CD4-positive, alpha-beta T cell (primary cell): Measurements from ENCODE around the gene CUEDC1. TPM values are rescaled to one million over a fixed set of nuclear protein-coding genes. Genes with fewer than 3 reads are reported as not detected.

Experiments
- ATAC-seq: fragments of 200-7000 bp; cut with Tn5 transposase; one replicate; pipeline ENCODE4 v1.10.0; 2022; ENCODE audit warnings: mild to moderate bottlenecking; ENCODE audit not compliant: poor library complexity
- CTCF ChIA-PET: fragments of 350-600 bp; sonication (Branson Sonifier 250); formaldehyde crosslinking; loops from one replicate; lab custom pipeline; 2021; ENCODE audit warnings: antibody characterized with exemption, inconsistent platforms; lab: Charles Lee
- POLR2A ChIA-PET: fragments of 350-600 bp; sonication (Branson Sonifier 250); formaldehyde crosslinking; loops from one replicate; lab custom pipeline; 2021; ENCODE audit warnings: antibody characterized with exemption, inconsistent platforms; lab: Charles Lee
- DNase-seq, 14 experiments: peaks; one replicate each; pipeline ENCODE4 v3.0.0-alpha.2; 2013 to 2020; ENCODE audit warnings: mixed read lengths in 2 of 14
- H3K27ac ChIP-seq, 2 donors: one replicate each; pipeline versions ENCODE4 v1.5.1 to v1.7.0; 2013; ENCODE audit warnings: low read length in 2 of 2, low read depth in 1 of 2, mild to moderate bottlenecking in 1 of 2
- H3K27me3 ChIP-seq, 2 experiments: 1 replicate in 1 of 2; 2 replicates in 1 of 2; pipeline versions ENCODE4 v1.6.1 to v1.7.0; 2013; ENCODE audit warnings: low read length in 2 of 2, control low read depth in 1 of 2, mild to moderate bottlenecking in 1 of 2, moderate library complexity in 1 of 2; ENCODE audit not compliant: insufficient read depth in 2 of 2, control insufficient read depth in 1 of 2
- H3K36me3 ChIP-seq: one replicate; pipeline ENCODE4 v1.6.1; 2013; ENCODE audit warnings: low read length, control low read depth; ENCODE audit not compliant: insufficient read depth
- H3K4me1 ChIP-seq: one replicate; pipeline ENCODE4 v1.6.1; 2013; ENCODE audit warnings: low read length, control low read depth; ENCODE audit not compliant: insufficient read depth
- H3K4me3 ChIP-seq: one replicate; pipeline ENCODE4 v1.5.1; 2013; ENCODE audit warnings: mild to moderate bottlenecking, low read length, moderate library complexity
- H3K9me3 ChIP-seq, 2 experiments: 1 replicate in 1 of 2; 2 replicates in 1 of 2; pipeline versions ENCODE4 v1.6.1 to v1.7.0; 2013; ENCODE audit warnings: low read length in 2 of 2, mild to moderate bottlenecking in 2 of 2, control low read depth in 1 of 2, moderate library complexity in 1 of 2; ENCODE audit not compliant: control insufficient read depth in 1 of 2, insufficient read depth in 1 of 2
- H3K27ac Mint-ChIP-seq: one replicate; pipeline ENCODE4 v1.8.0; 2020; ENCODE audit warnings: mixed read lengths
- H3K27me3 Mint-ChIP-seq: one replicate; pipeline ENCODE4 v1.8.0; 2021; ENCODE audit warnings: mixed read lengths
- H3K36me3 Mint-ChIP-seq: one replicate; pipeline ENCODE4 v1.8.0; 2021; ENCODE audit warnings: low read depth, mixed read lengths
- H3K4me1 Mint-ChIP-seq: one replicate; pipeline ENCODE4 v1.8.0; 2021; ENCODE audit warnings: low read depth, mixed read lengths
- H3K4me3 Mint-ChIP-seq: one replicate; pipeline ENCODE4 v1.8.0; 2020; ENCODE audit warnings: mild to moderate bottlenecking, mixed read lengths
- H3K9me3 Mint-ChIP-seq: one replicate; pipeline ENCODE4 v1.8.0; 2020; ENCODE audit warnings: mixed read lengths
- intact Hi-C, 2 experiments: fragments of 100-400 bp; cut with DNase I in 1 of 2; cut with micrococcal nuclease in 1 of 2; formaldehyde crosslinking; loops; one replicate each; pipeline versions ENCODE4 v1.15.1 to v1.9.0; 2023 to 2025; cut with DNase I, micrococcal nuclease
- total RNA-seq, 174 experiments: library from RNA in 2 of 174; stranded (reverse) in 2 of 174; gene quantifications; one replicate each; pipeline ENCODE4 v1.2.3 and lab custom pipeline; 2021 to 2026
- TF ChIP-seq, protein P1 (sequence below): fragments of 200-600 bp; IDR thresholded peaks from one replicate; pipeline ENCODE4 v1.8.0; 2022; ENCODE audit warnings: antibody characterized with exemption, mild to moderate bottlenecking

The CUEDC1 gene
- total RNA-seq, 2 experiments from 2014 or later = 0.41 to 1.0 TPM

DNA sequence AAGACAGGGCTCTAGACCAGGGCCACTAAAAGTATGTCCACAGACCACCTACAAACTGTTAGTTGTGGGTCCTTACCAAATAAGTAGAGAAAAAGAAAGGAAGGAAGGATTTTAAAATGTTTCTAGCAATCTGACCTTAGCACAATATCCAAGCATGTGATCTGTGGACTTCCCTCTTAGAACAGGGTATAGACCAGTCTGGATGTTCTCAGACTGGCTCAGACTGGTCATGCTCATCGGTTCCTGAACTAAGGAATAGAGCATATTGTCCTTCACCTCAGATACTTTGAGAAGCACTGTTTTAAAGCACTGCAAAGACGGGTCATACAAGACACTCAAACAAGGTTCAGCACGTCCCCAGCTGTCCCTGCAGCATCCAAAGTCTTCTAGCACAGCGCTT lies 25.8 kb downstream of the CUEDC1 start:
- TF ChIP-seq, protein P1, sequence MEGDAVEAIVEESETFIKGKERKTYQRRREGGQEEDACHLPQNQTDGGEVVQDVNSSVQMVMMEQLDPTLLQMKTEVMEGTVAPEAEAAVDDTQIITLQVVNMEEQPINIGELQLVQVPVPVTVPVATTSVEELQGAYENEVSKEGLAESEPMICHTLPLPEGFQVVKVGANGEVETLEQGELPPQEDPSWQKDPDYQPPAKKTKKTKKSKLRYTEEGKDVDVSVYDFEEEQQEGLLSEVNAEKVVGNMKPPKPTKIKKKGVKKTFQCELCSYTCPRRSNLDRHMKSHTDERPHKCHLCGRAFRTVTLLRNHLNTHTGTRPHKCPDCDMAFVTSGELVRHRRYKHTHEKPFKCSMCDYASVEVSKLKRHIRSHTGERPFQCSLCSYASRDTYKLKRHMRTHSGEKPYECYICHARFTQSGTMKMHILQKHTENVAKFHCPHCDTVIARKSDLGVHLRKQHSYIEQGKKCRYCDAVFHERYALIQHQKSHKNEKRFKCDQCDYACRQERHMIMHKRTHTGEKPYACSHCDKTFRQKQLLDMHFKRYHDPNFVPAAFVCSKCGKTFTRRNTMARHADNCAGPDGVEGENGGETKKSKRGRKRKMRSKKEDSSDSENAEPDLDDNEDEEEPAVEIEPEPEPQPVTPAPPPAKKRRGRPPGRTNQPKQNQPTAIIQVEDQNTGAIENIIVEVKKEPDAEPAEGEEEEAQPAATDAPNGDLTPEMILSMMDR = no peak
- Histone ChIP-seq H3K36me3 (no peaks in the 10 kb centered on the region), H3K4me1 (no peaks in the 10 kb centered on the region), H3K27ac (no peak overlapping the region), H3K27me3 (peaks cover 5 to 11% of the 10 kb centered on the region in 2 experiments), H3K4me3 (no peak overlapping the region), H3K9me3 (no peaks in the 10 kb centered on the region)
- ChIA-PET CTCF (no interaction called here), POLR2A (no interaction called here)
- intact Hi-C loops = no loop called here
- no peak for DNase-seq
- Mint-ChIP-seq H3K27ac (no peak overlapping the region), H3K9me3 (no peaks in the 10 kb centered on the region), H3K4me1 (no peaks in the 10 kb centered on the region), H3K4me3 (no peak overlapping the region), H3K36me3 (no peaks in the 10 kb centered on the region), H3K27me3 (peaks cover 4% of the 10 kb centered on the region)
- no peak for ATAC-seq

DNA sequence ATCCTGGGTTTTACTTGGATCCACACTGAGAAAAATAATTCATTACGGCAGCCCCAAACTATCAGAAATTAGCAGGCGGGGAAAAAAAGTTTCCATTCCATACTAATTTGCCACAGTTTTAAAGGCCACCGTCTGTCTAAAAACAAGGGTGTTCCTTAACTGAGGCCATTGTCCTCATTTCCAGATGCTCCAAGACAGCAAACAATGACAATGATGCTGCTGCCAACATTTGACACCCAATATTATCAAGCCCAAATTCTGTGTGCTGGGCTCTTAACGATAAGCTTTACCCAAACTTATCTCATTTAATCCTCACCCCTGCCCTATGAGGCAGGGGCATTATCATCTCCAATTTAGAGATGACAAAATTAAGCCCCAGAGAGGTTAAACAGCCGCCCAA lies 26.3 kb downstream of the CUEDC1 start:
- ATAC-seq = no peak
- intact Hi-C loops = no loop called here
- Mint-ChIP-seq H3K4me3 (no peak overlapping the region), H3K9me3 (no peaks in the 10 kb centered on the region), H3K36me3 (no peaks in the 10 kb centered on the region), H3K27me3 (peaks cover 4% of the 10 kb centered on the region), H3K27ac (no peak overlapping the region), H3K4me1 (no peaks in the 10 kb centered on the region)
- no peaks in the 10 kb centered on the region for H3K9me3 ChIP-seq
- POLR2A ChIA-PET = no interaction called here
- DNase-seq = no peak
- no peaks in the 10 kb centered on the region for H3K4me1 ChIP-seq
- H3K36me3 ChIP-seq = no peaks in the 10 kb centered on the region
- H3K4me3 ChIP-seq = no peak overlapping the region
- CTCF ChIA-PET = no interaction called here
- H3K27ac ChIP-seq = no peak overlapping the region
- TF ChIP-seq, protein P1 = no peak
- peaks cover 5 to 11% of the 10 kb centered on the region in 2 experiments for H3K27me3 ChIP-seq

DNA sequence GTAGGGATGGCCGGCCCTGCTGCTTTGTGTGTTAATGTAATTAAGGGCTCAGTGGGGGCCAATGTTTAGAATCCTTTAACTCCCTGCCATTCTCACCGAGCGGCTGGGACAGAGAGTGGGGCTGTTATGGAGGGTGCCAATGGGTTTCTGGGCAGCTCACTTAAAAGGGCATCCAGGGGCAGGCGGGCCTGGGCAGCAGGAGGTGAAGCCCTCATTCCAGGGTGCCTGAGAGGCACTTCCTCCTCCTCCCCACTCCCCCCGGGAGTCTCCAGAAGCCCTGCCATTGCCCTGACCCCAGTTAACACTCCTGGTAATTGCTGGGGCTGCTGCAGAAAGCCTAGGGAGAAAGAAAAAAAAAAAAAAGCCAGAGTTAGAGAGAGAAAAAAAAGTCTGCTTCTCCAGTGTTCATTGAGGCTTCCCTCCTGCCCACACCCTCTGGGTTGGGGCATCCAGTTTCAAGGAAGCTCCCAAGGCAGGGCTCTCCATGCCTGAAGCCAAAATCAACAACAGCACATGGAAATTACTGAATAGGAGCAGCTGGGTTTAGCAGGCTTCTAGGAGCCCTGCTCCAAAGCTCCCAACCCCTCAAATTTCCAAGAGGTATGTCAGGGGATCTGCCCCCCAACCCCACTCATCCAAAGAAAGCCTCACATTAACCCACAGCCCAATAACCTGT lies 28.0 kb downstream of the CUEDC1 start:
- H3K9me3 ChIP-seq = no peaks in the 10 kb centered on the region
- Mint-ChIP-seq H3K27ac (no peak overlapping the region), H3K4me3 (no peak overlapping the region), H3K4me1 (no peaks in the 10 kb centered on the region), H3K9me3 (no peaks in the 10 kb centered on the region), H3K36me3 (no peaks in the 10 kb centered on the region), H3K27me3 (peaks cover 4% of the 10 kb centered on the region)
- H3K27ac ChIP-seq = no peak overlapping the region
- TF ChIP-seq, protein P1 = no peak
- CTCF ChIA-PET = no interaction called here
- H3K36me3 ChIP-seq = no peaks in the 10 kb centered on the region
- no peak for DNase-seq
- no peak overlapping the region for H3K4me3 ChIP-seq
- POLR2A ChIA-PET = no interaction called here
- H3K4me1 ChIP-seq = peaks cover 4% of the 10 kb centered on the region
- intact Hi-C loops = no loop called here
- H3K27me3 ChIP-seq = peaks cover 5 to 11% of the 10 kb centered on the region in 2 experiments
- ATAC-seq = no peak
